ENCODE measurements around the gene CFAP43. TPM values are rescaled to one million over a fixed set of nuclear protein-coding genes. Genes with fewer than 3 reads are reported as not detected.

CFAP43 gene
- total and polyA plus RNA-seq, 2 of the 8 experiments (the other 6 are each of a cell fraction or from before 2014, with no cell fraction given): 0.11 to 0.27 TPM

- no peak overlapping the region for H2AK5ac ChIP-seq (ENCODE audit: low read depth, low read length)
- no peak overlapping the region for H3K56ac ChIP-seq (replicated peaks; ENCODE audit: insufficient read length, low read depth, low read length)
- no peak overlapping the region for H4K91ac ChIP-seq (replicated peaks; ENCODE audit: insufficient read length, low read length)
- H2BK5ac ChIP-seq (ENCODE audit: low read depth, low read length): no peak overlapping the region
- H2BK12ac ChIP-seq (ENCODE audit: low read depth, low read length): no peak overlapping the region
- FAIRE-seq (no peak), DNase-seq (ENCODE audit: low read depth in 1 of 2, low spot score in 2 of 2) (no peak)
- H2BK15ac ChIP-seq (ENCODE audit: low read length): no peak overlapping the region
- H3K4me1 ChIP-seq (replicated peaks in 1 of 4; ENCODE audit: control insufficient read depth in 3 of 4, insufficient read depth in 4 of 4, low read length in 3 of 4): peaks cover 0 to 8% (median 4%) of the 10 kb centered on the region in 4 experiments; a peak in 3 of 7 replicates
- H3K4ac ChIP-seq (replicated peaks; ENCODE audit: insufficient read length, low read depth, low read length): no peak overlapping the region
- H3K14ac ChIP-seq (ENCODE audit: insufficient read length): no peak overlapping the region
- H3K79me1 ChIP-seq (ENCODE audit: low read depth, low read length): no peaks in the 10 kb centered on the region
- H3K9ac ChIP-seq (replicated peaks in 1 of 4; ENCODE audit: extremely low read depth in 1 of 4, low read depth in 3 of 4, low read length in 3 of 4): no peak overlapping the region
- no peak overlapping the region for H2BK120ac ChIP-seq (replicated peaks; ENCODE audit: low read depth, low read length)
- no peak for TF ChIP-seq CREB1 (IDR thresholded peaks at IDR 0.05)
- no peak for TF ChIP-seq POLR2A (IDR thresholded peaks at IDR 0.05; ENCODE audit: control extremely low read depth in 1 of 2, low read depth in 2 of 2, low read length in 2 of 2)
- TF ChIP-seq TAF1 (IDR thresholded peaks at IDR 0.05; ENCODE audit: low read depth, low read length): no peak
- TF ChIP-seq BRCA1 (IDR thresholded peaks at IDR 0.05; ENCODE audit: low read depth, low read length): no peak
- TF ChIP-seq POLR2AphosphoS5 (IDR thresholded peaks at IDR 0.05; ENCODE audit: low read depth, low read length): no peak
- TF ChIP-seq CHD2 (IDR thresholded peaks at IDR 0.05; ENCODE audit: low read length): no peak
- TF ChIP-seq SRF (IDR thresholded peaks at IDR 0.05; ENCODE audit: low read depth, low read length): no peak
- no peak for TF ChIP-seq SP4 (IDR thresholded peaks at IDR 0.05; ENCODE audit: low read length)
- TF ChIP-seq JUND (IDR thresholded peaks at IDR 0.05; ENCODE audit: low read length): no peak
- TF ChIP-seq BACH1 (IDR thresholded peaks at IDR 0.05; ENCODE audit: low read length): no peak
- TF ChIP-seq TCF12 (IDR thresholded peaks at IDR 0.05; ENCODE audit: low read depth, low read length): no peak
- TF ChIP-seq SAP30 (IDR thresholded peaks at IDR 0.05; ENCODE audit: insufficient read depth, insufficient replicate concordance, low read length): no peak
- TF ChIP-seq, protein P1, sequence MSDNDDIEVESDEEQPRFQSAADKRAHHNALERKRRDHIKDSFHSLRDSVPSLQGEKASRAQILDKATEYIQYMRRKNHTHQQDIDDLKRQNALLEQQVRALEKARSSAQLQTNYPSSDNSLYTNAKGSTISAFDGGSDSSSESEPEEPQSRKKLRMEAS (IDR thresholded peaks at IDR 0.05): no peak
- TF ChIP-seq NANOG (IDR thresholded peaks at IDR 0.05; ENCODE audit: insufficient read depth, low read depth, low read length, poor library complexity, severe bottlenecking): no peak
- no peak for TF ChIP-seq SIX5 (IDR thresholded peaks at IDR 0.05; ENCODE audit: low read depth, low read length)
- no peak for TF ChIP-seq CBX8 (IDR thresholded peaks at IDR 0.05; ENCODE audit: borderline replicate concordance, low read depth, low read length)
- no peak overlapping the region for H2AFZ ChIP-seq (ENCODE audit: low read length)
- ChIA-PET POLR2A (ENCODE audit: partially characterized antibody) (no interaction called here), CTCF (ENCODE audit: partially characterized antibody) (no interaction called here)
- H3K23me2 ChIP-seq (ENCODE audit: low read depth, low read length): peaks cover 5% of the 10 kb centered on the region
- H3K18ac ChIP-seq (ENCODE audit: extremely low read depth, low read length): no peak overlapping the region
- no peak overlapping the region for H4K5ac ChIP-seq (ENCODE audit: insufficient read length, low read depth, low read length)
- H3K9me3 ChIP-seq (ENCODE audit: insufficient read depth in 2 of 2, low read depth in 1 of 2, low read length in 1 of 2): no peaks in the 10 kb centered on the region
- WGBS, 2 experiments (ENCODE audit: extremely low coverage in 1 of 2, insufficient coverage in 1 of 2, insufficient read length in 1 of 2, insufficient replicate concordance in 2 of 2, low coverage in 1 of 2, low lambda C conversion rate in 2 of 2, missing lambda C conversion rate in 1 of 2): 90% methylated on average over 4 of the region's 4 CpGs; no CpG with 5 or more reads in 1 of the 2 experiments
- no peak overlapping the region for H3K27ac ChIP-seq (ENCODE audit: low read depth, low read length)
- no peak overlapping the region for H2BK20ac ChIP-seq (ENCODE audit: low read length)
- no peak overlapping the region for H4K8ac ChIP-seq (ENCODE audit: extremely low read depth, insufficient read depth, low read length)
- no peaks in the 10 kb centered on the region for H3K79me2 ChIP-seq (ENCODE audit: control insufficient read depth in 1 of 2, insufficient read depth in 2 of 2, low read length in 2 of 2)
- no peaks in the 10 kb centered on the region for H3K27me3 ChIP-seq (replicated peaks in 1 of 4; ENCODE audit: control insufficient read depth in 3 of 4, extremely low read depth in 1 of 4, insufficient read depth in 3 of 4, low read length in 3 of 4)
- H3K23ac ChIP-seq (ENCODE audit: insufficient read length): no peak overlapping the region
- H3K36me3 ChIP-seq (ENCODE audit: control insufficient read depth in 2 of 4, insufficient read depth in 4 of 4, low read length in 3 of 4): no peaks in the 10 kb centered on the region
- H4K20me1 ChIP-seq (replicated peaks in 1 of 2; ENCODE audit: control insufficient read depth in 1 of 2, insufficient read depth in 2 of 2, low read length in 2 of 2): no peaks in the 10 kb centered on the region
- no peak overlapping the region for H3K4me3 ChIP-seq (ENCODE audit: extremely low read depth in 1 of 4, insufficient read depth in 2 of 4, low read depth in 3 of 4, low read length in 4 of 4)
- no peak overlapping the region for H3K4me2 ChIP-seq (ENCODE audit: insufficient read depth in 1 of 2, low read depth in 2 of 2, low read length in 2 of 2)
Measured at GRCh38 chr10:104117839-104118323, 114.3 kb downstream of the CFAP43 start.

Measured in H1 (cell line).